Superior temporal gyrus (tissue), 1 donor: ENCODE data around the gene OR4D10.

ENCODE experiments used
- DNase-seq: peaks from one replicate; pipeline ENCODE4 v3.0.0-alpha.2; 2016; ENCODE audit errors: extremely low spot score

OR4D10 gene

DNA sequence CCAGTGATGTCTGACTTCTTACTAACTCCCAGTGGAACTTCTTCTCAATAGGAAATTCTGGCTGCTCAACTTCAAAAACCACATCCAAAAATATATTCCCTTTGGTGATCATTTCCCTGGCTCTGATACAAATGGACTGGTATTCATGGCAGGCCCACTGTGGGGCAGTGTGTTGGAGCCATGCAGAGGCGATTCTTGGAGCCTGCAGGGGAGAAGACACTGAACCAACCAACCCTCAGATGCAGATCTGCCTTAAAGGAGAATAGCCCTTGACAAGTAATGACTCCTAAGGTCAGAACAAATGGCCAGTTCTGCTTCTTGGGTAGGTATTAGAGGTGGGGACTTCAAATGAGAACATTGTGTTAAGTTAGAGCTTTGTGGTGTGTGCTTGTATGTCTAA lies 50.4 kb downstream of the OR4D10 start:
- no peak for DNase-seq

GRCh38 chr11:59528711-59529110 lies 55.6 kb downstream of the OR4D10 start:
- DNase-seq: no peak
